ENCODE measurements around the gene TSPEAR.

GRCh38 chr21:44658913-44659595 is 52.3 kb downstream of the TSPEAR start:
- TF ChIP-seq CTCF (IDR thresholded peaks at IDR 0.05): no peak
- TF ChIP-seq POLR2A (IDR thresholded peaks at IDR 0.05): no peak

Measured in right lobe of liver (tissue), 4 donors.